GM23338 (cell line): Measurements from ENCODE around the gene MTMR6. TPM values are rescaled to one million over a fixed set of nuclear protein-coding genes. Genes with fewer than 3 reads are reported as not detected.

Source experiments
- ATAC-seq: fragments of 200-7000 bp; cut with Tn5 transposase; 3 replicates; pipeline ENCODE4 v1.9.1; 2020
- DNase-seq: peaks from one replicate; pipeline ENCODE4 v3.0.0-alpha.2; 2015; ENCODE audit warnings: low spot score
- H2AFZ ChIP-seq: fragments of 200-600 bp; sonication (generic); 2 replicates; pipeline ENCODE4 v1.8.0; 2016; ENCODE audit warnings: antibody characterized with exemption, mild to moderate bottlenecking, moderate library complexity
- H3F3A ChIP-seq: fragments of 200-600 bp; sonication (generic); replicated peaks from 2 replicates; pipeline ENCODE4 v1.8.0; 2017; ENCODE audit warnings: antibody characterized with exemption, mixed run types, low read depth
- H3K27ac ChIP-seq: fragments of 200-600 bp; sonication (generic); 2 replicates; pipeline ENCODE4 v1.6.1; 2016; ENCODE audit warnings: low read depth
- H3K27me3 ChIP-seq: fragments of 200-600 bp; sonication (generic); 2 replicates; pipeline ENCODE4 v1.8.0; 2016; ENCODE audit warnings: mild to moderate bottlenecking, mixed run types, moderate library complexity; ENCODE audit not compliant: insufficient read depth
- H3K36me3 ChIP-seq: fragments of 200-600 bp; sonication (generic); 2 replicates; pipeline ENCODE4 v1.8.0; 2016; ENCODE audit warnings: mild to moderate bottlenecking; ENCODE audit not compliant: insufficient read depth
- H3K4me1 ChIP-seq: fragments of 200-600 bp; sonication (generic); 2 replicates; pipeline ENCODE4 v1.8.0; 2016; ENCODE audit warnings: mild to moderate bottlenecking, moderate library complexity; ENCODE audit not compliant: insufficient read depth
- H3K4me2 ChIP-seq: fragments of 200-600 bp; sonication (generic); 2 replicates; pipeline ENCODE4 v1.7.1; 2017; ENCODE audit warnings: mixed run types
- H3K4me3 ChIP-seq: fragments of 200-600 bp; sonication (generic); 2 replicates; pipeline ENCODE4 v1.6.1; 2016; ENCODE audit warnings: mixed run types
- H3K79me2 ChIP-seq: fragments of 200-600 bp; sonication (generic); replicated peaks from 2 replicates; pipeline ENCODE4 v1.8.0; 2017; ENCODE audit warnings: mild to moderate bottlenecking; ENCODE audit not compliant: insufficient read depth
- H3K9me2 ChIP-seq: fragments of 200-600 bp; sonication (generic); 2 replicates; pipeline ENCODE4 v1.8.0; 2017; ENCODE audit not compliant: insufficient read depth
- H4K20me1 ChIP-seq: fragments of 200-600 bp; sonication (generic); replicated peaks from 2 replicates; pipeline ENCODE4 v1.8.0; 2017; ENCODE audit warnings: mild to moderate bottlenecking; ENCODE audit not compliant: insufficient read depth
- H3K27ac Mint-ChIP-seq: 2 replicates; pipeline ENCODE4 v1.8.0; 2020; ENCODE audit warnings: inconsistent platforms, mild to moderate bottlenecking, moderate library complexity, mixed read lengths
- H3K27me3 Mint-ChIP-seq: 3 replicates; pipeline ENCODE4 v1.8.0; 2022; ENCODE audit warnings: low read depth, mild to moderate bottlenecking, moderate library complexity, mixed read lengths, inconsistent platforms; ENCODE audit not compliant: insufficient read depth, poor library complexity
- H3K36me3 Mint-ChIP-seq: 3 replicates; pipeline ENCODE4 v1.8.0; 2021; ENCODE audit warnings: low read depth, mild to moderate bottlenecking, inconsistent platforms, moderate library complexity, mixed read lengths
- H3K4me1 Mint-ChIP-seq: 3 replicates; pipeline ENCODE4 v1.8.0; 2020; ENCODE audit warnings: mild to moderate bottlenecking, inconsistent platforms, mixed read lengths
- H3K4me3 Mint-ChIP-seq: 3 replicates; pipeline ENCODE4 v1.8.0; 2021; ENCODE audit warnings: moderate library complexity, mild to moderate bottlenecking, inconsistent platforms, mixed read lengths
- H3K9me3 Mint-ChIP-seq: 3 replicates; pipeline ENCODE4 v1.8.0; 2020; ENCODE audit warnings: moderate library complexity, mild to moderate bottlenecking, inconsistent platforms, mixed read lengths
- CREB1 ChIP-seq: fragments of 250-450 bp; sonication (Bioruptor Pico); IDR thresholded peaks from 2 replicates; pipeline ENCODE4 v1.5.0; 2020; ENCODE audit warnings: low read depth, mild to moderate bottlenecking, moderate library complexity
- CTCF ChIP-seq, 2 experiments: fragments of 200-600 bp in 1 of 2; sonication (generic) in 1 of 2; conservative IDR thresholded peaks; 2 replicates each; pipeline versions ENCODE4 v1.5.1 to v1.6.1; 2016 to 2017; ENCODE audit warnings: antibody characterized with exemption in 2 of 2, low read depth in 2 of 2, mild to moderate bottlenecking in 2 of 2, moderate library complexity in 1 of 2
- ETS1 ChIP-seq: IDR thresholded peaks from 2 replicates; pipeline ENCODE4 v1.6.1; 2016; ENCODE audit warnings: antibody characterized with exemption
- EZH2 ChIP-seq: fragments of 200-600 bp; sonication (generic); IDR thresholded peaks from one replicate; pipeline ENCODE4 v1.8.0; 2017; ENCODE audit warnings: antibody characterized with exemption, mild to moderate bottlenecking, low read depth; ENCODE audit not compliant: unreplicated experiment
- EZH2phosphoT487 ChIP-seq: fragments of 200-600 bp; sonication (generic); IDR thresholded peaks from one replicate; pipeline ENCODE4 v1.8.1; 2018; ENCODE audit warnings: antibody characterized with exemption; ENCODE audit not compliant: unreplicated experiment
- JUNB ChIP-seq: IDR thresholded peaks from one replicate; pipeline ENCODE4 v1.6.1; 2016; ENCODE audit warnings: antibody characterized with exemption; ENCODE audit not compliant: unreplicated experiment
- NANOG ChIP-seq: IDR thresholded peaks from 2 replicates; pipeline ENCODE4 v1.6.1; 2016; ENCODE audit warnings: antibody characterized with exemption, borderline replicate concordance
- POLR2AphosphoS5 ChIP-seq: IDR thresholded peaks from 2 replicates; pipeline ENCODE4 v1.6.1; 2016; ENCODE audit warnings: antibody characterized with exemption, low read depth
- STAT1 ChIP-seq: IDR thresholded peaks from one replicate; pipeline ENCODE4 v1.6.1; 2016; ENCODE audit warnings: antibody characterized with exemption; ENCODE audit not compliant: unreplicated experiment
- ZNF114 ChIP-seq: fragments of 250-450 bp; sonication (Bioruptor Pico); IDR thresholded peaks from 2 replicates; pipeline ENCODE4 v1.5.0; 2020; ENCODE audit warnings: mild to moderate bottlenecking, moderate library complexity
- ZNF331 ChIP-seq: fragments of 250-450 bp; sonication (Bioruptor Pico); IDR thresholded peaks from 2 replicates; pipeline ENCODE4 v1.5.0; 2020; ENCODE audit warnings: low read depth, mild to moderate bottlenecking, moderate library complexity
- polyA plus RNA-seq: library from polyadenylated mRNA; unstranded; fragments of >200 nt; fragmentation: Nextera tagmentation; extraction: Ambion mirVana; gene quantifications from 2 replicates; pipeline ENCODE4 v1.2.1, GENCODE V29; 2016
- total RNA-seq: library from RNA; depleted of rRNA; stranded (reverse); fragments of >200 nt; shearing (Covaris generic); gene quantifications from 2 replicates; pipeline ENCODE4 v1.2.3, GENCODE V29; 2014
- TF ChIP-seq, protein P1 (sequence below): IDR thresholded peaks from one replicate; pipeline ENCODE4 v1.6.1; 2018; ENCODE audit warnings: antibody characterized with exemption; ENCODE audit not compliant: unreplicated experiment
- TF ChIP-seq, protein P2 (sequence below): fragments of 250-450 bp; sonication (Bioruptor Pico); IDR thresholded peaks from 2 replicates; pipeline ENCODE4 v1.5.0; 2020; ENCODE audit warnings: mild to moderate bottlenecking, moderate library complexity

The MTMR6 gene
- total and polyA plus RNA-seq, 2 experiments from 2014 or later, result 4.6 to 9.5 TPM

DNA sequence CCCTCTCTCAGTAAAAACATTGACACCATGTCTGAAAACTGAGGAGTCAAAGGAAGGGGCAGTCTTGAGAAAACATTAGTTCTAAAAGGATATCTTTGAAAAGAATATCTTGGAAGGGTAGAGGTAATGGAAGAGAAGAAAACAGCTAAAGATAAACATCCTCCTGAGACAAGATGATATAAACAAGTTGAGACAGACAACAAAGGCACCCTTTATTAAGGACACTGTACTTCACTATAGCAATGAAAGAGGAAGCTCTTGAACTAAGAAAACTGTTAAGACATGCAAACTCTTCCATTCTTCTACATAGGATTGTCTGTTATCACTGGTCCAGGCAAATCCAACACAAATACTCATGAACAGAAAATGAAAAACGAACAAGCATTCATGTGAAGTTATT, 46.3 kb downstream of the MTMR6 start:
- no peaks in the 10 kb centered on the region for H3K27me3 ChIP-seq
- no peaks in the 10 kb centered on the region; the same call in 2 of the 3 replicates for H3K9me3 Mint-ChIP-seq
- H3K36me3 Mint-ChIP-seq, result peaks cover 5% of the 10 kb centered on the region; the same call in 1 of the 3 replicates
- H3K4me3 ChIP-seq, result no peak overlapping the region
- H3K27me3 Mint-ChIP-seq, result no peaks in the 10 kb centered on the region
- no peak for TF ChIP-seq NANOG
- no peak for TF ChIP-seq STAT1
- no peak for TF ChIP-seq EZH2phosphoT487
- no peak for TF ChIP-seq EZH2
- no peak for TF ChIP-seq JUNB
- TF ChIP-seq, protein P1, sequence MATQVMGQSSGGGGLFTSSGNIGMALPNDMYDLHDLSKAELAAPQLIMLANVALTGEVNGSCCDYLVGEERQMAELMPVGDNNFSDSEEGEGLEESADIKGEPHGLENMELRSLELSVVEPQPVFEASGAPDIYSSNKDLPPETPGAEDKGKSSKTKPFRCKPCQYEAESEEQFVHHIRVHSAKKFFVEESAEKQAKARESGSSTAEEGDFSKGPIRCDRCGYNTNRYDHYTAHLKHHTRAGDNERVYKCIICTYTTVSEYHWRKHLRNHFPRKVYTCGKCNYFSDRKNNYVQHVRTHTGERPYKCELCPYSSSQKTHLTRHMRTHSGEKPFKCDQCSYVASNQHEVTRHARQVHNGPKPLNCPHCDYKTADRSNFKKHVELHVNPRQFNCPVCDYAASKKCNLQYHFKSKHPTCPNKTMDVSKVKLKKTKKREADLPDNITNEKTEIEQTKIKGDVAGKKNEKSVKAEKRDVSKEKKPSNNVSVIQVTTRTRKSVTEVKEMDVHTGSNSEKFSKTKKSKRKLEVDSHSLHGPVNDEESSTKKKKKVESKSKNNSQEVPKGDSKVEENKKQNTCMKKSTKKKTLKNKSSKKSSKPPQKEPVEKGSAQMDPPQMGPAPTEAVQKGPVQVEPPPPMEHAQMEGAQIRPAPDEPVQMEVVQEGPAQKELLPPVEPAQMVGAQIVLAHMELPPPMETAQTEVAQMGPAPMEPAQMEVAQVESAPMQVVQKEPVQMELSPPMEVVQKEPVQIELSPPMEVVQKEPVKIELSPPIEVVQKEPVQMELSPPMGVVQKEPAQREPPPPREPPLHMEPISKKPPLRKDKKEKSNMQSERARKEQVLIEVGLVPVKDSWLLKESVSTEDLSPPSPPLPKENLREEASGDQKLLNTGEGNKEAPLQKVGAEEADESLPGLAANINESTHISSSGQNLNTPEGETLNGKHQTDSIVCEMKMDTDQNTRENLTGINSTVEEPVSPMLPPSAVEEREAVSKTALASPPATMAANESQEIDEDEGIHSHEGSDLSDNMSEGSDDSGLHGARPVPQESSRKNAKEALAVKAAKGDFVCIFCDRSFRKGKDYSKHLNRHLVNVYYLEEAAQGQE, result no peak
- no peak for TF ChIP-seq CTCF (conservative IDR thresholded peaks at IDR 0.05; ENCODE audit: low read depth in 2 of 2)
- no peak for TF ChIP-seq ZNF114 (CRISPR knock-in tag)
- TF ChIP-seq, protein P2, sequence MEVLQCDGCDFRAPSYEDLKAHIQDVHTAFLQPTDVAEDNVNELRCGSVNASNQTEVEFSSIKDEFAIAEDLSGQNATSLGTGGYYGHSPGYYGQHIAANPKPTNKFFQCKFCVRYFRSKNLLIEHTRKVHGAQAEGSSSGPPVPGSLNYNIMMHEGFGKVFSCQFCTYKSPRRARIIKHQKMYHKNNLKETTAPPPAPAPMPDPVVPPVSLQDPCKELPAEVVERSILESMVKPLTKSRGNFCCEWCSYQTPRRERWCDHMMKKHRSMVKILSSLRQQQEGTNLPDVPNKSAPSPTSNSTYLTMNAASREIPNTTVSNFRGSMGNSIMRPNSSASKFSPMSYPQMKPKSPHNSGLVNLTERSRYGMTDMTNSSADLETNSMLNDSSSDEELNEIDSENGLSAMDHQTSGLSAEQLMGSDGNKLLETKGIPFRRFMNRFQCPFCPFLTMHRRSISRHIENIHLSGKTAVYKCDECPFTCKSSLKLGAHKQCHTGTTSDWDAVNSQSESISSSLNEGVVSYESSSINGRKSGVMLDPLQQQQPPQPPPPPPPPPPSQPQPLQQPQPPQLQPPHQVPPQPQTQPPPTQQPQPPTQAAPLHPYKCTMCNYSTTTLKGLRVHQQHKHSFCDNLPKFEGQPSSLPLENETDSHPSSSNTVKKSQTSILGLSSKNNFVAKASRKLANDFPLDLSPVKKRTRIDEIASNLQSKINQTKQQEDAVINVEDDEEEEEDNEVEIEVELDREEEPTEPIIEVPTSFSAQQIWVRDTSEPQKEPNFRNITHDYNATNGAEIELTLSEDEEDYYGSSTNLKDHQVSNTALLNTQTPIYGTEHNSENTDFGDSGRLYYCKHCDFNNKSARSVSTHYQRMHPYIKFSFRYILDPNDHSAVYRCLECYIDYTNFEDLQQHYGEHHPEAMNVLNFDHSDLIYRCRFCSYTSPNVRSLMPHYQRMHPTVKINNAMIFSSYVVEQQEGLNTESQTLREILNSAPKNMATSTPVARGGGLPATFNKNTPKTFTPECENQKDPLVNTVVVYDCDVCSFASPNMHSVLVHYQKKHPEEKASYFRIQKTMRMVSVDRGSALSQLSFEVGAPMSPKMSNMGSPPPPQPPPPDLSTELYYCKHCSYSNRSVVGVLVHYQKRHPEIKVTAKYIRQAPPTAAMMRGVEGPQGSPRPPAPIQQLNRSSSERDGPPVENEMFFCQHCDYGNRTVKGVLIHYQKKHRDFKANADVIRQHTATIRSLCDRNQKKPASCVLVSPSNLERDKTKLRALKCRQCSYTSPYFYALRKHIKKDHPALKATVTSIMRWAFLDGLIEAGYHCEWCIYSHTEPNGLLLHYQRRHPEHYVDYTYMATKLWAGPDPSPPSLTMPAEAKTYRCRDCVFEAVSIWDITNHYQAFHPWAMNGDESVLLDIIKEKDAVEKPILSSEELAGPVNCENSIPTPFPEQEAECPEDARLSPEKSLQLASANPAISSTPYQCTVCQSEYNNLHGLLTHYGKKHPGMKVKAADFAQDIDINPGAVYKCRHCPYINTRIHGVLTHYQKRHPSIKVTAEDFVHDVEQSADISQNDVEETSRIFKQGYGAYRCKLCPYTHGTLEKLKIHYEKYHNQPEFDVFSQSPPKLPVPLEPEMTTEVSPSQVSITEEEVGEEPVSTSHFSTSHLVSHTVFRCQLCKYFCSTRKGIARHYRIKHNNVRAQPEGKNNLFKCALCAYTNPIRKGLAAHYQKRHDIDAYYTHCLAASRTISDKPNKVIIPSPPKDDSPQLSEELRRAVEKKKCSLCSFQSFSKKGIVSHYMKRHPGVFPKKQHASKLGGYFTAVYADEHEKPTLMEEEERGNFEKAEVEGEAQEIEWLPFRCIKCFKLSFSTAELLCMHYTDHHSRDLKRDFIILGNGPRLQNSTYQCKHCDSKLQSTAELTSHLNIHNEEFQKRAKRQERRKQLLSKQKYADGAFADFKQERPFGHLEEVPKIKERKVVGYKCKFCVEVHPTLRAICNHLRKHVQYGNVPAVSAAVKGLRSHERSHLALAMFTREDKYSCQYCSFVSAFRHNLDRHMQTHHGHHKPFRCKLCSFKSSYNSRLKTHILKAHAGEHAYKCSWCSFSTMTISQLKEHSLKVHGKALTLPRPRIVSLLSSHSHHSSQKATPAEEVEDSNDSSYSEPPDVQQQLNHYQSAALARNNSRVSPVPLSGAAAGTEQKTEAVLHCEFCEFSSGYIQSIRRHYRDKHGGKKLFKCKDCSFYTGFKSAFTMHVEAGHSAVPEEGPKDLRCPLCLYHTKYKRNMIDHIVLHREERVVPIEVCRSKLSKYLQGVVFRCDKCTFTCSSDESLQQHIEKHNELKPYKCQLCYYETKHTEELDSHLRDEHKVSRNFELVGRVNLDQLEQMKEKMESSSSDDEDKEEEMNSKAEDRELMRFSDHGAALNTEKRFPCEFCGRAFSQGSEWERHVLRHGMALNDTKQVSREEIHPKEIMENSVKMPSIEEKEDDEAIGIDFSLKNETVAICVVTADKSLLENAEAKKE (CRISPR knock-in tag), result no peak
- TF ChIP-seq POLR2AphosphoS5, result no peak
- TF ChIP-seq CREB1 (CRISPR knock-in tag), result no peak
- TF ChIP-seq ETS1, result no peak
- no peak for TF ChIP-seq ZNF331 (CRISPR knock-in tag)
- no peaks in the 10 kb centered on the region for H3F3A ChIP-seq
- H4K20me1 ChIP-seq, result no peaks in the 10 kb centered on the region
- no peak overlapping the region for H3K27ac ChIP-seq
- no peaks in the 10 kb centered on the region; the same call in 1 of the 2 replicates for H3K9me2 ChIP-seq
- no peaks in the 10 kb centered on the region for H3K79me2 ChIP-seq
- no peak for DNase-seq
- H3K4me1 Mint-ChIP-seq, result no peaks in the 10 kb centered on the region; the same call in 2 of the 3 replicates
- no peaks in the 10 kb centered on the region for H3K36me3 ChIP-seq
- no peak for ATAC-seq
- H3K4me2 ChIP-seq, result no peak overlapping the region
- H3K4me1 ChIP-seq, result peaks cover 2% of the 10 kb centered on the region; the same call in 1 of the 2 replicates
- no peak overlapping the region for H2AFZ ChIP-seq
- no peak overlapping the region for H3K27ac Mint-ChIP-seq
- no peak overlapping the region for H3K4me3 Mint-ChIP-seq
